HG03064 (cell line): ENCODE data around the gene TMEM255B.
"Not testable (repeated sequence)": the region's sequence is repeated elsewhere in the genome, so short reads cannot be mapped to it uniquely, and the experiment has no call there.

ENCODE experiments used
- ATAC-seq: cut with Tn5 transposase; IDR thresholded peaks from one replicate; pipeline ENCODE4 v1.9.1; 2021; ENCODE audit warnings: low read depth; ENCODE audit not compliant: unreplicated experiment

Gene TMEM255B

DNA sequence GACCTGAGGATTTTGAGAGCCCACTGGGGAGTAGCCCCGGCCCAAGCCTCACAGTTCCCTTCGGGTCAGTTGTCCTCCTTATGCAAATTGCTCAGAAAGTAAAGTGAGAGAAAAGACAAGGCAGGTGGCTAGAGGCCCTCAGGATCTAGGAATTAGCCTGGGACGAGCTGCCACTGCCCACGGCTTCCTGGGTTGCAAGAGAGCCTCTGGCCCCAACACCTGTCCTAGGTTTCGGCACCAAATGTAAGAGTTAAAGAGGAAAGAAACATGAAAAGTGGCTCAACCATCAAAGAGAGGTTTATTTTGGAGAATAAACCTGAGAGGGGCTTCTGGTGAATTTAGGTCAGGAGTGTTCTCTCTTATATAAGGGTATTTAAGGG, 25.6 kb downstream of the TMEM255B start:
- no peak for ATAC-seq

- no peak for ATAC-seq
These were observed 26.3 kb downstream of the TMEM255B start for GRCh38 chr13:113785051-113786010.

DNA sequence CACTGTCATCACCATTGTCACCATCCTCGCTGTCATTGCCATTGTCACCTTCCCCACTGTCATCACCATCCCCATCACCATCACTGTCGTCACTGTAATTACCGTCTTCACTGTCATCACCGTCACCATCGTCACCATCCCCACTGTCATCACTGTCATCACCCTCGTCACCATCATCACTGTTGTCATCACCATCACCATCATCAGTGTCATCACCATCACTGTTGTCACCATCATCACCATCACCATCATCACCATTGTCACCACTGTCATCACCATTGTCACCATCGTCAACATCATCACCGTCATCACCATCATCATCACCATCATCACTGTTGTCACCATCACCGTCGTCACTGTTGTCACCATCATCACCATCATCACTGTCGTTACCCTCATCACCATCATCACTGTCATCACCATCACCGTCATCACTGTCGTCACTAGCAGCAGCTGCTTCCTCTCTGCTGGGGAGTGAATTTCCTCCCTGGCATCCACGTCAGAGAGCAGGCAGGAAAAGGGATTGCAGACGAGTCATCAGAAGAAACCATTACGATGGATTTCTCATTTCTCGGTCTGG, 27.3 kb downstream of the TMEM255B start:
- ATAC-seq = no peak

GRCh38 chr13:113787694-113788093, 28.7 kb downstream of the TMEM255B start:
- no peak for ATAC-seq

- ATAC-seq = no peak
These were observed 29.5 kb downstream of the TMEM255B start for GRCh38 chr13:113788413-113789135.

DNA sequence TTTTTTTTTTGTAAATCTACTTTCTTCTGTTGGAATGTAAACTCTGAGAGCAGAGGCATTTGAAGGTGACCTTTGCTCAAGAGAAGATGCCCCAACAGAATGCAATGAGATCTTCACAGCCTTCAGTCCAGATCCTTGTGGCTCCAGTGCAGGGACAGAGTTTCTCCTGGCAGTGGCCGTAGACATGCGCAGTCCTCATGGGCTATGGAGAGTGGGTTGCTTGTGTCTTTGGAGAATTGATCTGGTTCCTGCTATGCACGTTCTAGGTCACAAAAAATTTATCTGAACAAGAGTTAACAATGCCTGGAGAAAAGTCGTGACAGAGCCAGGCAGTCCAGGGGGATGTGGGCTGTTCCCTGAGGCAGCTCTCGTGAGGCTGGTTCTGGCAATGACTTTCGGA, 30.1 kb downstream of the TMEM255B start:
- ATAC-seq = no peak

DNA sequence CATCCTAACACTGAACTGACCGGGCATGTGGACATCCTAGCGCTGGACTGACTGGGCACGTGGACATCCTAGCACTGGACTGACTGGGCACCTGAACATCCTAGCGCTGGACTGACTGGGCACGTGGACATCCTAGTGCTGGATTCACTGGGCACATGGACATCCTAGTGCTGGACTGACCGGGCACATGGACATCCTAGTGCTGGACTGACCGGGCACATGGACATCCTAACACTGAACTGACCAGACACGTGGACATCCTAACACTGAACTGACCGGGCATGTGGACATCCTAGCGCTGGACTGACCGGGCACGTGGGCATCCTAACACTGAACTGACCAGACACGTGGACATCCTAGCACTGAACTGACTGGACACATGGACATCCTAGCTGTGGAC, 30.9 kb downstream of the TMEM255B start:
- ATAC-seq = not testable (repeated sequence)

- ATAC-seq = no peak
These were observed 32.2 kb downstream of the TMEM255B start for GRCh38 chr13:113791226-113791625.

DNA sequence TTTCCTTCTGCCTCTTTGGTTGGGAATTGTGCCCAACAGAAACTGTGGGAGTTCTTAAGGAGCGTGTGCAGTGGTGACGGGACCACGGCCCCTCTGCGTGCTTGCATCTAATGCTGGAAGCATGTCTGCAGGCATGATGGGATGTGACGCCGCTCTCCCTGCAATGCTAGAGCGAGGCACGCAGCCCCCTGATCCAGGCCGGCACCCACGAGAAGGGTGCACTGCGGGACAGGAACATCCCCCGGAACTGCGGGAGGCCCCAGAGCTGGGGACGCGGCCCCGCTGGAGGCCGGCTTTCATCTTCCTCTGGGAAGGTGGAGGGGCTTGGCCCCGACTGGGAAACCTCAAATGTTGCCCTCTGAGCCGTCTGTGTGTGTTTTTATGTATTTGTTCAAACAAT, 32.7 kb downstream of the TMEM255B start:
- ATAC-seq = no peak

- ATAC-seq = no peak
These were observed 33.3 kb downstream of the TMEM255B start for GRCh38 chr13:113792236-113792770.

- no peak for ATAC-seq
These were observed 34.1 kb downstream of the TMEM255B start for GRCh38 chr13:113792886-113793717.

GRCh38 chr13:113793718-113794085, 34.7 kb downstream of the TMEM255B start:
- ATAC-seq = no peak

DNA sequence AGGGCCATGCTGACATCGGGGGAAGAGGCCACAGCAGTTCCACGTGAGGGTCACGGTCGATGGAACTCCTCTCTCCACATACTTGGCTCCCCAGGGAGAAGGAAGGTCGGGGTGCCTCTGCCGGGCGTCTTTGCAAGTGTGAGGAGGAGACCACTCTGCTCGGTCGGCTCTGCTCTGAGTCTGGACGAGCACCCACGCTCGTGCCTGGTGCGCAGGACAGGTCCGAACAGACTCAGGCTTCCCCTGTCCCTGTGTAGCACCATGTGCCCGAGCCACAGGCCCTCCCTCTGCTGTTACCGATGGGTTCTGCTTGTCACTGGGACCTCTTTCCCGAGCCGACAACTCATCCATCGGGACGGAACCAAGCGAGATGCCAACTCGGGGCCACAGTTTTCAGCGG, 35.1 kb downstream of the TMEM255B start:
- no peak for ATAC-seq

DNA sequence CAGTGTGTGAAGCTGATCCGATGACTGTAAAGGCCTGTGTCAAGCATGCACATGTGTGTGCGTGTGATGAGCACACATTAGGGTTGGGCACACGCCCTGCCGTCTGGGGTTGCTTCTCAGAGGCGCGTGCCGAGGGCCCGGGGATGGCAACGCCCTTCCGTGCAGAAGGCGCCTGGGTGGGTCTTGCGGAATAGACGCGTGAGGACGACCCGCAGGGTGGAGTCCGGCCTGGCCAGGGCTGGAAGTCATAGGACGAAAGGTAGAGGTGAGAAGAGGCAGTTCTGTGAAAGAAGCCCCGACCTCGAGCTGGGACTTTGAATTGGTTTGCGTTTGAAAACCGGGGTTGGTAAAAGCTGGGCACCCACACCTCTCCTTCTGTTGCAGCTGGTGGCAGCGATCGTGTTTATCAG, 35.7 kb downstream of the TMEM255B start:
- no peak for ATAC-seq

GRCh38 chr13:113795362-113795761, 36.3 kb downstream of the TMEM255B start:
- not testable (repeated sequence) for ATAC-seq

DNA sequence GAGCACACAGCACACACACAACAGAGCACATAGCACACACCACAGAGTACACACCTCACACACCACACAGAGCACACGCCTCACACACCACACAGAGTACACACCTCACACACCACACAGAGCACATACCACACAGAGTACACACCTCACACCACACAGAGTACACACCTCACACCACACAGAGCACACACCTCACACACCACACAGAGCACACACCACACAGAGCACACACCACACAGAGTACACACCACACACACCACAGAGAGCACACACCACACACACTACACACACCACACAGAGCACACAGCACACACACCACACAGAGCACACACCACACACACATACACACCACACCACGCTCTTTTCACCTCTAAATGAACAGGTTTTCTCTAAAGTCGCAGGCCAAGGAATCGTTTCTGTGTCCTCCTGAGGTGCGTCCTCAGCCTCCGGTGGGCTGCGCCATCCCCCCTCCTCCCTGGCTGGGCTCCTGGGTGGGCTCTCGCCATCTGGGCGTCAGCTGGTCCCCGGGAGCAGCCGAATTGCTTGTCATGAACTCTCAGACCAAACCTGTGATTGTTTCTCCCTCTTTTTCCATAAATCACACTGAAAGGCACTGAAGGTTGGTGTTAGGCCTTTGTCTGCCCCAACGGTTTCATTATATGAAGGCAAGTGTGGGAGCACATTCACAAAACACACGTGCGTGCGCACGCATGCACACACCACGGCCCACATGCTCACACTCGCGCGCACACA, 37.4 kb downstream of the TMEM255B start:
- ATAC-seq = no peak

DNA sequence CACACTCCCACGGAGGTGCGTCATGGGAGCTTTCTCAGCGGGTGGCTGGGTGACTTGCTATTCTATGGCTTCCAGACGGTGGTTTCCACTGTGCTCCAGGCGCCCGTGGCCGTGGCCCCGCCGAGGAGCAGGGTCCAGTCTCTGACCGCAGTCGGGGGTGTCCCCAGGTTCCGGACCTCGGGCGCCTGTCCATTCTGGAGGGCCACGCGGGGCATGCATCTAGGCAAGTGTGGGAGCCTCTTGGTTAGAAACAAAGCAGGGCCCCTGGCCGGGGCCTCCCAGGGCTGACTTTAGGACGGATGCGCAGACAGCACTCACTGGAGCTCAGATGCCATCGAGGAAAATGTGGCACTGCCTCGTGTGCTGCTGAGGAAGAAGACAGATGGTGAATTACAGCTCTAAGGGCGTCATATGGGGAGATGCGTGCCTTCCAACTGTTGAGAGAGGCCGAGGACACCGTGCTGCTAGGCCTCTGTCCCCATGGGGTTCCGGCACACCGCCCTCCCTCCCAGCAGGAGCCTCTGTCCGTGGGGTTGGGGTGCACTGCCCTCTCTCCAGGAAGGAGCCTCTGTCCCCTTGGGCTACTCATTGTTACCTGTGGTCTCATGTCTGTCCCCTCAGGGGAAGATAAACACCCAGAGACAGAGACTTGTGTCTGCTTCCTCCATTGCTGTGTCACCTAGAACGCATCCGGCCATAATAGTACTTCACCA, 38.1 kb downstream of the TMEM255B start:
- no peak for ATAC-seq

GRCh38 chr13:113798200-113798811, 39.3 kb downstream of the TMEM255B start:
- ATAC-seq = no peak

- no peak for ATAC-seq
These were observed 41.5 kb downstream of the TMEM255B start for GRCh38 chr13:113800576-113800926.
